NCI-H526 (cell line): ENCODE measurements around the gene CLDN34.

Source experiments
- DNase-seq, 2 experiments: peaks; one replicate each; lab custom pipeline; 2025; lab: John Stamatoyannopoulos, UW

CLDN34 gene

GRCh38 chrX:9980927-9981326 is 13.8 kb downstream of the CLDN34 start:
- DNase-seq: no peak

- no peak for DNase-seq
Observed at GRCh38 chrX:9983441-9983840, 16.3 kb downstream of the CLDN34 start.

GRCh38 chrX:9983846-9984245 is 16.7 kb downstream of the CLDN34 start:
- no peak for DNase-seq

- DNase-seq: no peak
Observed at GRCh38 chrX:9988762-9989161, 21.6 kb downstream of the CLDN34 start.

GRCh38 chrX:9992061-9992460 is 24.9 kb downstream of the CLDN34 start:
- DNase-seq: no peak

GRCh38 chrX:9992724-9993123 is 25.6 kb downstream of the CLDN34 start:
- no peak for DNase-seq

GRCh38 chrX:9995855-9996339 is 28.7 kb downstream of the CLDN34 start:
- peak; percentile 65 to 90 for DNase-seq

- no peak for DNase-seq
Observed at GRCh38 chrX:9997041-9997440, 29.9 kb downstream of the CLDN34 start.

- no peak for DNase-seq
Observed at GRCh38 chrX:9997524-9997923, 30.4 kb downstream of the CLDN34 start.

- no peak for DNase-seq
Observed at GRCh38 chrX:10001496-10001895, 34.3 kb downstream of the CLDN34 start.

GRCh38 chrX:10004832-10005475 is 37.8 kb downstream of the CLDN34 start:
- no peak for DNase-seq

- no peak for DNase-seq
Observed at GRCh38 chrX:10006086-10006485, 38.9 kb downstream of the CLDN34 start.

- no peak for DNase-seq
Observed at GRCh38 chrX:10006770-10007169, 39.6 kb downstream of the CLDN34 start.

- no peak for DNase-seq
Observed at GRCh38 chrX:10007621-10008020, 40.5 kb downstream of the CLDN34 start.

GRCh38 chrX:10008483-10009056 is 41.4 kb downstream of the CLDN34 start:
- DNase-seq: no peak

- no peak for DNase-seq
Observed at GRCh38 chrX:10009741-10010140, 42.6 kb downstream of the CLDN34 start.

GRCh38 chrX:10010686-10011085 is 43.5 kb downstream of the CLDN34 start:
- peak; percentile 16 to 42 for DNase-seq

- DNase-seq: peak; percentile 29 to 47
Observed at GRCh38 chrX:10011261-10011931, 44.2 kb downstream of the CLDN34 start.

- DNase-seq: no peak
Observed at GRCh38 chrX:10011991-10012390, 44.8 kb downstream of the CLDN34 start.

- peak; percentile 43 to 91 for DNase-seq
Observed at GRCh38 chrX:10014462-10015354, 47.5 kb downstream of the CLDN34 start.

- no peak for DNase-seq
Observed at GRCh38 chrX:10015355-10015722, 48.2 kb downstream of the CLDN34 start.
